KMS-11 (cell line): Measurements from ENCODE around the gene AP5Z1.

Experiments used
- H2AFZ ChIP-seq: fragments of 200-600 bp; sonication (generic); 2 replicates; pipeline ENCODE4 v1.6.1; 2016; ENCODE audit warnings: antibody characterized with exemption, mixed run types, low read depth
- H3K27ac ChIP-seq: fragments of 200-600 bp; sonication (generic); 2 replicates; pipeline ENCODE4 v1.6.1; 2016; ENCODE audit warnings: mild to moderate bottlenecking, mixed run types
- H3K27me3 ChIP-seq: fragments of 200-600 bp; sonication (generic); 2 replicates; pipeline ENCODE4 v1.6.1; 2017; ENCODE audit warnings: mild to moderate bottlenecking, low read depth, mixed run types, moderate library complexity; ENCODE audit not compliant: insufficient read depth
- H3K36me3 ChIP-seq: fragments of 200-600 bp; sonication (generic); 2 replicates; pipeline ENCODE4 v1.6.1; 2017; ENCODE audit warnings: mild to moderate bottlenecking, mixed run types; ENCODE audit not compliant: insufficient read depth
- H3K4me1 ChIP-seq: fragments of 200-600 bp; sonication (generic); 2 replicates; pipeline ENCODE4 v1.6.1; 2016; ENCODE audit warnings: mild to moderate bottlenecking, low read depth, mixed run types; ENCODE audit not compliant: poor library complexity, severe bottlenecking
- H3K4me2 ChIP-seq: fragments of 200-600 bp; sonication (generic); 2 replicates; pipeline ENCODE4 v1.7.0; 2016; ENCODE audit warnings: mild to moderate bottlenecking, mixed run types
- H3K4me3 ChIP-seq: fragments of 200-600 bp; sonication (generic); IDR thresholded peaks from 2 replicates; pipeline ENCODE4 v1.6.1; 2017; ENCODE audit warnings: low read depth, low read length, mixed read lengths; ENCODE audit not compliant: insufficient read depth
- H3K79me2 ChIP-seq: fragments of 200-600 bp; sonication (generic); 2 replicates; pipeline ENCODE4 v1.6.1; 2016; ENCODE audit warnings: low read depth, mixed run types; ENCODE audit not compliant: insufficient read depth
- H3K9ac ChIP-seq: fragments of 200-600 bp; sonication (generic); 2 replicates; pipeline ENCODE4 v1.6.1; 2016; ENCODE audit warnings: mild to moderate bottlenecking, mixed run types
- H4K20me1 ChIP-seq: fragments of 200-600 bp; sonication (generic); 2 replicates; pipeline ENCODE4 v1.6.1; 2016; ENCODE audit warnings: mild to moderate bottlenecking, mixed run types; ENCODE audit not compliant: insufficient read depth
- CTCF ChIP-seq: fragments of 200-600 bp; sonication (generic); conservative IDR thresholded peaks from 2 replicates; pipeline ENCODE4 v1.6.1; 2017; ENCODE audit warnings: low read depth, mild to moderate bottlenecking, antibody characterized with exemption, low read length, moderate library complexity, mixed read lengths

Gene AP5Z1

GRCh38 chr7:4762121-4763055 is 13.0 kb upstream of the AP5Z1 start:
- no peak overlapping the region for H3K27ac ChIP-seq
- no peaks in the 10 kb centered on the region for H4K20me1 ChIP-seq
- peaks cover 5% of the 10 kb centered on the region; the same call in 1 of the 2 replicates for H3K36me3 ChIP-seq

GRCh38 chr7:4763091-4763793 is 12.2 kb upstream of the AP5Z1 start:
- no peak overlapping the region for H3K27ac ChIP-seq
- no peak overlapping the region for H3K9ac ChIP-seq
- H3K27me3 ChIP-seq, result no peaks in the 10 kb centered on the region
- H3K4me1 ChIP-seq, result no peaks in the 10 kb centered on the region
- H4K20me1 ChIP-seq, result no peaks in the 10 kb centered on the region
- no peak for TF ChIP-seq CTCF
- no peaks in the 10 kb centered on the region for H3K79me2 ChIP-seq
- no peak overlapping the region for H3K4me2 ChIP-seq
- no peak overlapping the region for H2AFZ ChIP-seq
- peaks cover 5% of the 10 kb centered on the region; the same call in 1 of the 2 replicates for H3K36me3 ChIP-seq
- no peak overlapping the region for H3K4me3 ChIP-seq

More at GRCh38 chr7:4762121-4763055, 13.0 kb upstream of the AP5Z1 start:
- TF ChIP-seq CTCF, result no peak
- no peak overlapping the region for H3K9ac ChIP-seq
- no peaks in the 10 kb centered on the region for H3K79me2 ChIP-seq
- H3K4me1 ChIP-seq, result no peaks in the 10 kb centered on the region
- H3K27me3 ChIP-seq, result no peaks in the 10 kb centered on the region
- no peak overlapping the region for H3K4me2 ChIP-seq
- no peak overlapping the region for H2AFZ ChIP-seq
- H3K4me3 ChIP-seq, result no peak overlapping the region

- H3K4me3 ChIP-seq, result no peak overlapping the region
- H4K20me1 ChIP-seq, result no peaks in the 10 kb centered on the region
- no peaks in the 10 kb centered on the region for H3K27me3 ChIP-seq
- H2AFZ ChIP-seq, result no peak overlapping the region
- H3K27ac ChIP-seq, result no peak overlapping the region
- H3K36me3 ChIP-seq, result peaks cover 5% of the 10 kb centered on the region; the same call in 1 of the 2 replicates
- no peak for TF ChIP-seq CTCF
- no peaks in the 10 kb centered on the region for H3K79me2 ChIP-seq
- H3K4me1 ChIP-seq, result no peaks in the 10 kb centered on the region
- H3K9ac ChIP-seq, result no peak overlapping the region
- H3K4me2 ChIP-seq, result no peak overlapping the region
These were observed 11.6 kb upstream of the AP5Z1 start for GRCh38 chr7:4763794-4764185.

GRCh38 chr7:4764402-4765007 is 10.9 kb upstream of the AP5Z1 start:
- H2AFZ ChIP-seq, result no peak overlapping the region
- no peak overlapping the region for H3K4me2 ChIP-seq
- TF ChIP-seq CTCF, result no peak
- no peak overlapping the region for H3K9ac ChIP-seq
- H3K27ac ChIP-seq, result no peak overlapping the region
- H3K36me3 ChIP-seq, result peaks cover 5% of the 10 kb centered on the region; the same call in 1 of the 2 replicates
- H3K4me3 ChIP-seq, result no peak overlapping the region
- H3K79me2 ChIP-seq, result no peaks in the 10 kb centered on the region
- H3K27me3 ChIP-seq, result no peaks in the 10 kb centered on the region
- H4K20me1 ChIP-seq, result no peaks in the 10 kb centered on the region
- no peaks in the 10 kb centered on the region for H3K4me1 ChIP-seq
